ENCODE results near the gene CRISPLD2.
"Not testable (repeated sequence)": the region's sequence is repeated elsewhere in the genome, so short reads cannot be mapped to it uniquely, and the experiment has no call there.

The CRISPLD2 gene

GRCh38 chr16:84821728-84822689 is 2.2 kb downstream of the CRISPLD2 start:
- no peak for DNase-seq (ENCODE audit: low read depth in 2 of 2)

- no peak for DNase-seq (ENCODE audit: low read depth in 2 of 2)
These were observed 3.2 kb downstream of the CRISPLD2 start for GRCh38 chr16:84822990-84823389.

- no peak for DNase-seq (ENCODE audit: low read depth in 2 of 2)
These were observed 3.7 kb downstream of the CRISPLD2 start for GRCh38 chr16:84823484-84823883.

- DNase-seq (ENCODE audit: low read depth in 2 of 2), result no peak
These were observed 4.1 kb downstream of the CRISPLD2 start for GRCh38 chr16:84823926-84824325.

DNA sequence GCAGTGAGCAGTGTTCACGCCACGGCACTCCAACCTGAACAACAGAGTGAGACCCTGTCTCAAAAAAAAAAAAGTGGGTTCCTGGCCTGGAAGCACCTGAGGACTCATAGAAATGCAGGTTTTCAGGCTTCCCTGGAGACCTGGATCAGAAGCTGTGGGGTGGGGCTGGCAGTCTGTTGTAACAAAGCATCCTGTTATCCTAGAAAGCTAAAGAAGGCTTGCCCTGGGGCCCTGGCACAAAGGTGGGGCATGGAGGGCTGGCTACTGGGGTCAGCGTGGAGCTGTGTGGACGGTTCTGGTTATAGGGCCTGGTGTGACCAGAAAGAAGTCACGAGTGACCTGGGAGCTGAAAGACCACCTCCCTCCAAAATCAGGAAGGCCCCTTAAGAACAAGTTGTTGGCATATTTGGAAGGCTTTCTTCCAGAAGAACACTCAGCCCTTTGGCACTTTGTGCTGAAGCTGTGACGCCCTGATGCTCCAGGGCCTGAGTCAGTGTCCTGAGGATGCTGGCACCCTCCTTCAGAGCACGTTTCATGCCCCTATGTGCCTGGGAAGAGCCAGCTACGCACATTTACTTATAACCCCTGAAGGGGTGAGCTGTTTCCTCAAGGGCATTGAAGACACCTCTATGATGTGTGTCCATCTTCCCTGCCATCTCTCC is 6.2 kb downstream of the CRISPLD2 start:
- DNase-seq (ENCODE audit: low read depth in 2 of 2), result no peak

GRCh38 chr16:84826558-84826941 is 6.8 kb downstream of the CRISPLD2 start:
- DNase-seq (ENCODE audit: low read depth in 2 of 2), result no peak

GRCh38 chr16:84827131-84827574 is 7.4 kb downstream of the CRISPLD2 start:
- no peak for DNase-seq (ENCODE audit: low read depth in 2 of 2)

GRCh38 chr16:84827897-84828296 is 8.1 kb downstream of the CRISPLD2 start:
- DNase-seq (ENCODE audit: low read depth in 2 of 2), result no peak

DNA sequence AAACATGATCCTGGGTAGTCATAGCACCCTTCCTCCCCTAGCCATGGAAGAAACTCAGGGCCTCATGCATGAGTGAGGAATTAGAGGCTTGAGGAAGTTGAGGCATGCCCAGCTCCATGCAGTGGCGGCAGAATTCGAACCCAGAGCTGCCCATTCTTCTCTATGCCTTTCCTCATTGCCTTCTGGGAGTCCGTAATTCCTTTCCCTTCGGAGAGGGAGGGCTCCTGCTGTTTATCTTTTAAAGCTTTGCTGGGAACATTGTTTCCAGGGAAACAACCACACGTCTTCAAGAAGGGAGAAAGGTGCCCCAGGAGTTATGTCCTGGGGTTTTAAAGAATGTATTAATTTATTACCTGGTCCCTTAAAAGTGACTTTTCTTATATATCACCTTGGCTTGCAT is 8.5 kb downstream of the CRISPLD2 start:
- no peak for DNase-seq (ENCODE audit: low read depth in 2 of 2)

DNA sequence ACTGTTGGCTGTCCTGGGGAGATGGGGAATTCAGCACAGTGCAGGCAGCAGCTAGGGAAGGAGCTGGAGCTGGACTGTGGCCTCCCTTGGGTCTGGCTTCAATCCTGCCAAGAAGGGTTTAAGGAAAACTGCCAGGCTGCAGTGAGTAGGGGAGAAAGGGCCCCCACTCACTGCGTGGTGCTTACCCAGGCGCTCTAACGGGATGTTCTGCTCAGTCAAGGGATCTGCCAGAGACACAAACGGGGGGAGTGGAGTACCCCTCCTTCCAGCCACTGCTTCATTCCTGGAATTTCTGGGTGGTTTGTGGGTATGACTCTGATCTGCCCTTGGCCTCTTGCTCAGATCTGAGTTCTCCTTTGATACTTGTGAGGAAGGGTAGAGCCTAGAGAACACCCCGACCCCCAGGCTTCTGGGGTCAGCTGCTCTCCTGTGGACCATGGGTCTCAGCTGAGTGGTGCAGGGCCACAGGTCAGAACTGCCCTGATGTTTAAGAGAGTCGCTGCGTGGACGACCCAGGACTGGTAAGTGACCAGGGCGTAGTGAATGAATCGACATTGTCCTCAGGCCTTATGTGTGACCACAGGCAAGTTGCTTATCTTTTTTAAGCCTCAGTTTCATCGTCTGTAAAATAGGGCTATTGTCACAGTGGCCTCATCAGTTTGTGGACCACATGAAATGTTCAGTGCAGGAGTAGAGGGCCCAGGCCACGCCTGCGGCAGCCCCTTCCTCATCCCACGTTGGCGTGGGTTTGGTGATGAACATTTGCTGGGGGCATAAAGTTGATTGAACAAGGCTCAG is 9.6 kb downstream of the CRISPLD2 start:
- DNase-seq (ENCODE audit: low read depth in 2 of 2), result no peak

DNA sequence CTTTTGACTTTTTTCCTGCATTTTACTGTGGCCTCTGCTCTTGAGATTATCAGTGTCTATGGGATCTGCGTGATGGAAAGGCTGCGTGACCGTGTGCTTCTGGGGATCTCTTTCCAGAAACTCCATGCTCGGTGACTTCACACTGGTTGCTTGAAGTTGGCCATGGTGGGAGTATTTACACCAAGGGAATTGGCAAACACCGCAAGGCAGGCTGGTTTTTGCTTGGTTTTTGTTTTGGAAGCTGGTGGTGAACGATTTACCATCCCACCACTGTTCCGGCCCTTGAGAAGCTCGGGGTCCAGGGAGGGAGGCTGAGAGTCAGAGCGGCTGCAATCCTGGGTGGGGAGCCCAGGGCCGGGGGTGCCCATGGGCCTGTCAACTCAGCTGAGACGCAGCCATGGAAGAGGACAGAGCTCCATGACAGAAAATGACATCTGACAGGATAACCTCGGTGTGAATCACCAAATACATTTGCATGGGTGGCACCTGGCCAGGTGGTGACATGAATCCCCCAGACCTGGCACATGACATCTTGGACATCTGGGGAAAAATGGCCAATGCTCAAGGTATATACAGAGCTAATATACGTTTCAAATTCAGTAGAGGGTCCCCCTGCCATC is 11.1 kb downstream of the CRISPLD2 start:
- DNase-seq (ENCODE audit: low read depth in 2 of 2), result no peak

DNA sequence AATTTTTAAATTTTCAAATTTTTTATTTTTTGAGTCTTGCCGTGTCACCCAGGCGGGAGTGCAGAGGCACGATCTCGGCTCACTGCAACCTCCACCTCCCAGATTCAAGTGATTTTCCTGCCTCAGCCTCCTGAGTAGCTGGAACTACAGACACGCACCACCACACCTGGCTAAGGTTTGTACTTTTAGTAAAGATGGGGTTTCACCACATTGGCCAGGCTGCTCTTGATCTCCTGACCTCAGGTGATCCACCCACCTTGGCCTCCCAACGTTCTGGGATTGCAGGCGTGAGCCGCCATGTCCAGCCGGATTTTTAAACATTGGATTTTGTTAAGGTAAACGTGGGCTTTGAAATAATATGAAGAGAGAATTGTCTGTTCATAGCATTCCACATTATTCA is 11.9 kb downstream of the CRISPLD2 start:
- not testable (repeated sequence) for DNase-seq (ENCODE audit: low read depth in 2 of 2)

DNA sequence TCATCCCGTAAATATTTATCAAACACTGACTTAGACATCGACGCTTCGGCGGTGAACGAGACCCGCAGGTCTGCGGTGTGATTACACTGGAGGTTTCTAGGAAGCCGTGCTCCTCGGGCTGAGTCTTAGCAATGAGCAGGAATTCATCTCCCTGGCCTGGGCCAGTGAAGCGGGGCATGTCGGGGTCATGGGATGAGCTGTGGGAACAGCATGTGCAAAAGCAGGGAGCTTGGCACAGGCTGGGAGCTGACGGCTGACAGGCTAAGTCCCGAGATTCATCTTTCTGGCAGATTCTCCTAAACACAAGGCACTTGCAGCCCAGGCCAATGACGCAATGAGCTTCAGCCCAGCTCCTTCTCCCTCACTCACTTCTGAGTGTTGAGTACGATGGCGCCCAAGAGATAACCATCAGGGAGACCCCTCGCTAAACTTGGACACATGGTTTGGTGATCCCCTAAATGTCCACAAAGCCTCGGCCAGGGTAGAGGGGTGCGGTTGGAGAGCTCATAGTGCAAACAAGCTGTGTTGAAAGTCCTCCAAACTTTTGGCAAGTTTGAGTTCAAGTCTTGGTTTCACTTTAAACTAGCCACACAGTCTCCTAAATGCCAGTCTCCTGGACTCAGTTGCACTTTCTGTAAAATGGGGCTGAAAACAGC is 12.8 kb downstream of the CRISPLD2 start:
- DNase-seq (ENCODE audit: low read depth in 2 of 2), result no peak

DNA sequence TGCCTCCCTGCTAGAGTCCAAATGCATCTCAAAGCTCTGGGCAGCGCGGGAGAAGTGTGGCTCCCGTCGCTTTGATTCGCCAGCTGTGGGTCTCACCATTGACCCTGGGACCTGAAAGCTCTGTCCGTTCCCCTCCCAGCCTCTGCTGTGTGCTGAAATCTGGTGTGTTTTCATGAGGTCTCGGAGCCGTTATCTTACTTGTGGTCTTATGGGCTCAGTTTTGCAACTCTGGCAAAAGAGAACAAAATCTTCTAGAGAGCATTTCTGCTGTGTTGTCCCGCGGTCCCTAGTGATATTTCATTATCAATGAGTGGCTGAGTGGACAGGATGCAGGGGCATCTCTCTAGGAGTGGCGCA is 13.3 kb downstream of the CRISPLD2 start:
- DNase-seq (ENCODE audit: low read depth in 2 of 2), result no peak

GRCh38 chr16:84833542-84834402 is 14.0 kb downstream of the CRISPLD2 start:
- DNase-seq (ENCODE audit: low read depth in 2 of 2), result no peak

DNA sequence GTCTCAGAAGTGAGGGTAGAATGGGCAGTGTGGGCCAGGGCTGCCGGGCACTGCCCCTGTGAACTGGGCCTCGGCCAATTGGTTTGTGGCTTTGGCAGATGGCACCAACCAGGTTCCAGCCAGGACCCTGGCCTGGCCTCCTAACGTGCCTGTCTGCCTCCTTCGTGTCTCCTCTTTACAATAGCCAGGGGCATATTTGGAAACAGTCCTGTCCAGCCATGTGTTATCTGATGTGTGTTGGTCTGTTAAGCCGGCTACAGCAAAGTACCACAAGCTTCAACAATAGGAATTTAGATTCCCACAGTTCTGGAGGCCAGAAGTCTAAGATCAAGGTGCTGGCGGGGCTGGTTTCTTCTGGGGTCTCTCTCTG is 14.6 kb downstream of the CRISPLD2 start:
- DNase-seq (ENCODE audit: low read depth in 2 of 2), result no peak

DNA sequence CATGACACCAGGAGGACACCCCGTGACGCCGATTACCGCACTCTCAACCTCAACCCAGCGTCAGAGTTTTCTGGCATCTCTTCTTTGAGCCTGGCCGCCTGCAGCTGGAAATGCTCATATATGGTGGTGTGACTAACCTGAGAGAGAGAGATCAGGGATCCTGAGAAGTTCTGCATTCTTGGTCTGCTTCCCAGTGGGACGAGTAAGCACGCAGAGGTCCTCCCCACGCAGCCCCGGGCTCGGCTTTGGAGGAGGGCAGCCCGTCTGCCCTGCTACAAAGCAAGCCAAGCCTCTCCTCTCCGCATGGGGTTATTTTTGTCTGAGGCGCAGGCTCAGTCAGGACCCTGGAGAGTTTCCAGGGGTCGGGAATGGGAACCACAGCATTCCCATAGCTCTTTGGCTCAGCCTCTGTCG is 16.5 kb downstream of the CRISPLD2 start:
- no peak for DNase-seq (ENCODE audit: low read depth in 2 of 2)

DNA sequence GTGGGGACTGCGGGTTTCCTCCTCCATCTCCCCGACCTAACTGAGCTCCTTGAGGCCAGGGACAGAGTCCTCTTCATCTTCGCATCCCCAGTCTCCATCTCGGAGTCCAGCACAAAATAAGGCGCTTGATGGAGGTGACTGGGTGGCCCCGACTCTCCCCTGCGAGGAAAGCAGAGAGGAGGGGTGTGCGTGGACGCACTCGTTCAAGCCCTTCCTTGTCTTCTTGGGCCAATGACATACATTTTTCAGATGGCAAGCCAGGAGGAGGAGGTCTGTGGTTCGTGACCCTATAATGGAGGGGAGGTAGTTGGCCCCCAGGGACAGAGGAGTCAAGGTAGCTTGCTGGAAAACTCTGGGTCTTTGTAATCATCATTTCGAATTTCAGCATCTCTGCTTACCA is 17.2 kb downstream of the CRISPLD2 start:
- no peak for DNase-seq (ENCODE audit: low read depth in 2 of 2)

DNA sequence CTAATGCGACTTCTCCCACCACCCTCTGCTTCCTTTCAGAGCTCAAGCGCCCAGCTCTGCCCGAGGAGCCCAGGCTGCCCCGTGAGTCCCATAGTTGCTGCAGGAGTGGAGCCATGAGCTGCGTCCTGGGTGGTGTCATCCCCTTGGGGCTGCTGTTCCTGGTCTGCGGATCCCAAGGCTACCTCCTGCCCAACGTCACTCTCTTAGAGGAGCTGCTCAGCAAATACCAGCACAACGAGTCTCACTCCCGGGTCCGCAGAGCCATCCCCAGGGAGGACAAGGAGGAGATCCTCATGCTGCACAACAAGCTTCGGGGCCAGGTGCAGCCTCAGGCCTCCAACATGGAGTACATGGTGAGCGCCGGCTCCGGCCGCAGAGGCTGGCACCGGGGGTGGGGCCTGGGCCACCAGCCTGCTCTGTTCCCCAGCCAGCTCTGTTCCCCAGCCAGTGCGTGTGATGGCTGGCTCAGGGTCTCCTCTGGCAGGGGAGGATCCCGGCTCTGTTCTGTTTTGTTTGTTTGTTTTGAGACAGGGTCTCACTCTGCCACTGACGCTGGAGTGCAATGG is 18.7 kb downstream of the CRISPLD2 start:
- no peak for DNase-seq (ENCODE audit: low read depth in 2 of 2)

DNA sequence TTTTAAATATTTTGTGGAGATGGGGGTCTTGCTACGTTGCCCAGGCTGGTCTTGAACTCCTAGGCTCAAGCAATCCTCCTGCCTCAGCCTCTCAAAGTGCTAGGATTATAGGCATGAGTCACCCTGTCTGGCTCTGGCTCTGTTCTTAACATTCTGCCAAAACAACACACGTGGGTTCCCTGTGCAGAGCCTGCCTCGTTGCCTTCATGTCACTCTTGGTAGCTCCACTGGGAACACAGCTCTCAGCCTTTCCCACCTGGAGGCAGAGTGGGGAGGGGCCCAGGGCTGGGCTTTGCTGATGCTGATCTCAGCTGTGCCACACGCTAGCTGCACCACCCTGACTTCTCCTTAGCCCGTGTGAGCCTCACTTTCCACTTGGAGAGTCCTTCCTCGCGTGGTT is 19.3 kb downstream of the CRISPLD2 start:
- DNase-seq (ENCODE audit: low read depth in 2 of 2), result no peak
